Hepatocyte (in vitro differentiated cells): Measurements from ENCODE around the gene TIMM22. TPM values are rescaled to one million over a fixed set of nuclear protein-coding genes. Genes with fewer than 3 reads are reported as not detected.
"Not testable (repeated sequence)": the region's sequence is repeated elsewhere in the genome, so short reads cannot be mapped to it uniquely, and the experiment has no call there.

ENCODE experiments used
- DNase-seq: peaks from one replicate; pipeline ENCODE4 v3.0.0-alpha.2; 2016; ENCODE audit warnings: low spot score
- H2AFZ ChIP-seq: fragments of 200-600 bp; sonication (generic); 2 replicates; pipeline ENCODE4 v1.6.0; 2016; ENCODE audit warnings: antibody characterized with exemption, mild to moderate bottlenecking
- H3K27ac ChIP-seq: fragments of 200-600 bp; sonication (generic); 2 replicates; pipeline ENCODE4 v1.5.1; 2016; ENCODE audit warnings: mild to moderate bottlenecking
- H3K27me3 ChIP-seq: fragments of 200-600 bp; sonication (generic); 2 replicates; pipeline ENCODE4 v1.6.1; 2016
- H3K36me3 ChIP-seq: fragments of 200-600 bp; sonication (generic); replicated peaks from 2 replicates; pipeline ENCODE4 v1.5.1; 2016; ENCODE audit warnings: low read depth; ENCODE audit not compliant: insufficient read depth
- H3K4me1 ChIP-seq: fragments of 200-600 bp; sonication (generic); 2 replicates; pipeline ENCODE4 v1.5.1; 2016; ENCODE audit warnings: mild to moderate bottlenecking, moderate library complexity; ENCODE audit not compliant: insufficient read depth
- H3K4me2 ChIP-seq: fragments of 200-600 bp; sonication (generic); 2 replicates; pipeline ENCODE4 v1.6.0; 2016
- H3K4me3 ChIP-seq: fragments of 200-600 bp; sonication (generic); 2 replicates; pipeline ENCODE4 v1.5.1; 2016; ENCODE audit warnings: mild to moderate bottlenecking
- H3K79me2 ChIP-seq: fragments of 200-600 bp; sonication (generic); 2 replicates; pipeline ENCODE4 v1.6.0; 2017; ENCODE audit warnings: mild to moderate bottlenecking
- H3K9me2 ChIP-seq: fragments of 200-600 bp; sonication (generic); replicated peaks from 2 replicates; pipeline ENCODE4 v1.6.0; 2017; ENCODE audit warnings: mild to moderate bottlenecking; ENCODE audit not compliant: insufficient read depth
- H3K9me3 ChIP-seq: fragments of 200-600 bp; sonication (generic); 2 replicates; pipeline ENCODE4 v1.5.1; 2016; ENCODE audit warnings: low read depth, mild to moderate bottlenecking
- H4K20me1 ChIP-seq: fragments of 200-600 bp; sonication (generic); 2 replicates; pipeline ENCODE4 v1.6.0; 2016; ENCODE audit warnings: mild to moderate bottlenecking; ENCODE audit not compliant: insufficient read depth, poor library complexity, severe bottlenecking
- EZH2 ChIP-seq: fragments of 200-600 bp; sonication (generic); IDR thresholded peaks from 2 replicates; pipeline ENCODE4 v1.6.1; 2016; ENCODE audit warnings: antibody characterized with exemption, mild to moderate bottlenecking, borderline replicate concordance
- EZH2phosphoT487 ChIP-seq: fragments of 200-600 bp; sonication (generic); IDR thresholded peaks from one replicate; pipeline ENCODE4 v1.6.1; 2018; ENCODE audit warnings: antibody characterized with exemption, mild to moderate bottlenecking, low read depth, moderate library complexity; ENCODE audit not compliant: unreplicated experiment, severe bottlenecking
- WGBS: methylation state at CpG from one replicate; pipeline ENCODE4 v1.1.6; 2016; ENCODE audit warnings: low lambda C conversion rate; ENCODE audit errors: missing lambda C conversion rate; 5-methylcytosine and 5-hydroxymethylcytosine counted together
- polyA plus RNA-seq: library from polyadenylated mRNA; unstranded; fragments of >200 nt; fragmentation: Nextera tagmentation; extraction: Ambion mirVana; gene quantifications from 2 replicates; pipeline ENCODE4 v1.2.1, GENCODE V29; 2016
- total RNA-seq: library from RNA; depleted of rRNA; stranded (reverse); fragments of >200 nt; gene quantifications from 2 replicates; pipeline ENCODE4 v1.2.3, GENCODE V29; 2014
- TF ChIP-seq, protein P1 (sequence below): fragments of 200-600 bp; sonication (generic); IDR thresholded peaks from 2 replicates; pipeline ENCODE4 v1.5.1; 2016; ENCODE audit warnings: antibody characterized with exemption, mild to moderate bottlenecking; ENCODE audit not compliant: poor library complexity

The TIMM22 gene
- total and polyA plus RNA-seq, 2 experiments from 2014 or later = 16.7 to 18.4 TPM

DNA sequence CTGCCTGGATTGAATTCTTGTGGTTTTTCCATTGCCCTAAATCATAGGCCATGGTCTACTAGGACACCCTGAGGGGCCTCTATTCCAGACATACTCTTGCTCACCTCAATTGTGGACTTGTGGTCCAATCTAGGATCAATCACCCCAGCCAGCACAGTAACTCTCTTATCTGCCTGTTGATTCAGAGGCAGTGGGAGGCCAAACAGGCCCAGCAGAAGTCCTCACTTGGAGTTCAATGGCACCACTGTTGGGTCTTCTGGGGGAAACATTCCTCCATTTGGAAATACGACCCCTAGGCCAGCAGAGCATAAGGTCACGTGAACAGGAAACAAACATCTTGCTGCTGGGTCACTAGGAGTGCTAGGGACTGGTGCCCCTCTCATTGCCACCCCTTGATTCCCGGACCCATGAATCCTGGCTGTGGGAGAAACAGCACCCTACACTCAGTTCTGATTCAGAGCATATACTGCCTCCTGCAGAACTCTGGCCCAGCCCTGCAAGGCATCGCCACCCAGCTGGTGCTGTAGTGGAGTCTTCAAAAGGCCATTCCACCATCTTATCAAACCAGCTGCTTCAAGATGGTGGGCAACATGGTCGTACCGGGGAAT is 10.5 kb upstream of the TIMM22 start:
- H3K4me2 ChIP-seq = no peak overlapping the region
- no peaks in the 10 kb centered on the region for H4K20me1 ChIP-seq
- H3K79me2 ChIP-seq = no peaks in the 10 kb centered on the region
- WGBS = 91% methylated on average over 6 of the region's 6 CpGs
- no peaks in the 10 kb centered on the region for H3K9me3 ChIP-seq
- H3K27ac ChIP-seq = no peak overlapping the region
- H3K9me2 ChIP-seq = no peaks in the 10 kb centered on the region
- TF ChIP-seq EZH2phosphoT487 = no peak
- TF ChIP-seq, protein P1, sequence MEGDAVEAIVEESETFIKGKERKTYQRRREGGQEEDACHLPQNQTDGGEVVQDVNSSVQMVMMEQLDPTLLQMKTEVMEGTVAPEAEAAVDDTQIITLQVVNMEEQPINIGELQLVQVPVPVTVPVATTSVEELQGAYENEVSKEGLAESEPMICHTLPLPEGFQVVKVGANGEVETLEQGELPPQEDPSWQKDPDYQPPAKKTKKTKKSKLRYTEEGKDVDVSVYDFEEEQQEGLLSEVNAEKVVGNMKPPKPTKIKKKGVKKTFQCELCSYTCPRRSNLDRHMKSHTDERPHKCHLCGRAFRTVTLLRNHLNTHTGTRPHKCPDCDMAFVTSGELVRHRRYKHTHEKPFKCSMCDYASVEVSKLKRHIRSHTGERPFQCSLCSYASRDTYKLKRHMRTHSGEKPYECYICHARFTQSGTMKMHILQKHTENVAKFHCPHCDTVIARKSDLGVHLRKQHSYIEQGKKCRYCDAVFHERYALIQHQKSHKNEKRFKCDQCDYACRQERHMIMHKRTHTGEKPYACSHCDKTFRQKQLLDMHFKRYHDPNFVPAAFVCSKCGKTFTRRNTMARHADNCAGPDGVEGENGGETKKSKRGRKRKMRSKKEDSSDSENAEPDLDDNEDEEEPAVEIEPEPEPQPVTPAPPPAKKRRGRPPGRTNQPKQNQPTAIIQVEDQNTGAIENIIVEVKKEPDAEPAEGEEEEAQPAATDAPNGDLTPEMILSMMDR = no peak
- no peaks in the 10 kb centered on the region for H3K27me3 ChIP-seq
- no peak for DNase-seq
- H3K36me3 ChIP-seq = no peaks in the 10 kb centered on the region
- no peak overlapping the region for H2AFZ ChIP-seq
- H3K4me3 ChIP-seq = no peak overlapping the region
- H3K4me1 ChIP-seq = no peaks in the 10 kb centered on the region

DNA sequence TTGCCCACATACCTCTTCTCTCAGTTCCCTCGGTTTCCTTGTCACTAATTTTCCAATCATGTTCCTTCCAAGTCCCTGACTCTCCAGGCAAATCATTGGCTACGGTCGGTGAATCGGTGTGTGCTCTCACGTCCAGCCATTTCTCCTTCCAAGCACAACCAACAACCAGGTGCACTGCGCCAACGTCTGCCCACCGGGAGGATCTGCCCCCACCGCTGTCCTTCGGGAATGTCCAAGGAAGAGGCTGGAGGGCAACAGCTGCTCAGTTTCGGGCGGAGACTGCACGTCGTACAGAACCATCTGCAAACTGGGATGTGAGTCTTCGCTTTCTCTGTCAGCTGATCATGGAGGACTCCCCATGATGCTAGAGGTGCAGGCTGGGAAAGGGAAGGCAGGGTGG is 9.0 kb upstream of the TIMM22 start:
- Histone ChIP-seq H3K4me3 (no peak overlapping the region), H3K27me3 (no peaks in the 10 kb centered on the region), H3K9me2 (no peaks in the 10 kb centered on the region), H3K79me2 (no peaks in the 10 kb centered on the region), H4K20me1 (no peaks in the 10 kb centered on the region), H2AFZ (no peak overlapping the region), H3K36me3 (no peaks in the 10 kb centered on the region), H3K9me3 (no peaks in the 10 kb centered on the region), H3K4me2 (no peak overlapping the region), H3K27ac (no peak overlapping the region), H3K4me1 (no peaks in the 10 kb centered on the region)
- WGBS = 89% methylated on average over 15 of the region's 15 CpGs
- DNase-seq = no peak
- TF ChIP-seq EZH2phosphoT487 = no peak

DNA sequence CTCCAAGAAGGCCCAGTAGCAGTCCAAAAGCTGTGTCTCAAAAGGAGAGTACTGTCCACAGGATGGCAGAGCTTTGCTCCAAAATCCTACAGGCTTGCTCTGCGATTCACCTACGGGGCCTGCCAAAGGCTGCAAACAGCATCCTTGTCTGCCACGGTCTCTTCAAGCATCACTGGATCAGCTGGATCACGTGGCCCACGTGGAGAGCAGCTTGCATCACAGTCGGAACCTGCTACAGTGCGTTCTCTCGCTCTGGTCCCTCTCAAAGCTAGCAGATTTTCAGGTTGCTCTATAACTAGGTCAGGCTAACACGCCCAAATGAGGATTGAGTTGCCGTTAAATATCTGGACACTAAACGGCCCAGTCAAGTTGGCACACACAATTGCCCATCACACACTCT is 8.4 kb upstream of the TIMM22 start:
- H3K27me3 ChIP-seq = no peaks in the 10 kb centered on the region
- TF ChIP-seq EZH2phosphoT487 (no peak), EZH2 (no peak)
- H2AFZ ChIP-seq = no peak overlapping the region
- H3K9me2 ChIP-seq = no peaks in the 10 kb centered on the region
- no peaks in the 10 kb centered on the region for H3K79me2 ChIP-seq
- H3K4me3 ChIP-seq = no peak overlapping the region
- H3K36me3 ChIP-seq = no peaks in the 10 kb centered on the region
- DNase-seq = no peak
- no peak overlapping the region for H3K27ac ChIP-seq
- H3K4me2 ChIP-seq = no peak overlapping the region
- no peaks in the 10 kb centered on the region for H4K20me1 ChIP-seq
- H3K9me3 ChIP-seq = no peaks in the 10 kb centered on the region
- 90% methylated on average over 11 of the region's 11 CpGs for WGBS
- H3K4me1 ChIP-seq = no peaks in the 10 kb centered on the region

DNA sequence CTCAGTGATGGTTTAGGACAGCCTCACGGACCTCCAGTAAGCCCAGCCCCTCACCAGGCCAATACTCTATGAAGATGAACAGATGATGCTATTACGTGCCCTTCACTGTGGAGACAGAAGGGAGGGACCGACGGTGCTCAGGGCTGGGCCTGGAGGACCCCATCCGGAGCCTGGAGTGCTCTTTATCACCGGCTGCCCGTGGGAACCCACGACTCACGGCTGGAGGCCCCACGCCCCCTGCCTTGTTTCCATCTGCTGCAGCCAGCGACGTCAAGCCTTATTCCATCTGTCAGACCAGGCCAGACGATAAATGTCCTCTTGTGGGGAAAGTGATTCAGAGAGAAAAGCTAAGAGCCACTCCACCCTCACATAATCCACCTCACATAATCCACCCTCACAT is 4.0 kb upstream of the TIMM22 start:
- Histone ChIP-seq H3K4me2 (no peak overlapping the region), H3K9me3 (no peaks in the 10 kb centered on the region), H4K20me1 (no peaks in the 10 kb centered on the region), H3K27ac (no peak overlapping the region), H2AFZ (no peak overlapping the region), H3K4me1 (peaks cover 3% of the 10 kb centered on the region), H3K9me2 (no peaks in the 10 kb centered on the region), H3K4me3 (no peak overlapping the region), H3K27me3 (no peaks in the 10 kb centered on the region), H3K79me2 (peaks cover 9% of the 10 kb centered on the region), H3K36me3 (no peaks in the 10 kb centered on the region)
- no peak for DNase-seq
- TF ChIP-seq EZH2phosphoT487 = no peak
- no peak for TF ChIP-seq EZH2
- TF ChIP-seq, protein P1 = no peak
- whole genome bisulfite sequencing = 67% methylated on average over 13 of the region's 13 CpGs

DNA sequence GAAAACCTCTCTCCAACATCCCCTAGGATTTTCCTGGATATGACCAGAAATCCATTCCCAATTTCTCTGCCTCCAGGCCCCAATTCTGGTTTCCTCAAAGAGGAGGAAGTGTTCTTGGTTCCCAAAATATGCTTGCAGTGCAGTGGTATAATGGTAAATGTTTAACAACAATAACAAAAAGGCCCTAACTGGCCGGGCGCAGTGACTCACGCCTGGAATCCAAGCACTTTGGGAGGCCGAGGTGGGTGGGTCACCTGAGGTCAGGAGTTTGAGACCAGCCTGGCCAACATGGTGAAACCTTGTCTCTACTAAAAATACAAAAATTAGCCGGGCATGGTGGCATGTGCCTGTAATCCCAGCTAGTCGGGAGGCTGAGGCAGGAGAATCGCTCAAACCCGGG is 1.6 kb upstream of the TIMM22 start:
- H3K36me3 ChIP-seq = not testable (repeated sequence)
- WGBS = 70% methylated on average over 8 of the region's 8 CpGs

More for the DNA sequence above, 1.6 kb upstream of the TIMM22 start:
- H3K27me3 ChIP-seq, H3K4me3 ChIP-seq, H3K4me2 ChIP-seq, H3K9me2 ChIP-seq, H3K9me3 ChIP-seq, DNase-seq, H3K27ac ChIP-seq, H2AFZ ChIP-seq, H4K20me1 ChIP-seq: not testable (repeated sequence)
- H3K79me2 ChIP-seq = peaks cover 28% of the 10 kb centered on the region
- peaks cover 10% of the 10 kb centered on the region for H3K4me1 ChIP-seq
